Stromal cell of bone marrow (primary cell): ENCODE results near the gene DLGAP1.

Experiments
- DNase-seq: peaks from one replicate; pipeline ENCODE4 v3.0.0-alpha.2; 2012; ENCODE audit warnings: low read depth

The DLGAP1 gene

GRCh38 chr18:3466872-3467271 lies 988.2 kb downstream of the DLGAP1 start:
- no peak for DNase-seq

DNA sequence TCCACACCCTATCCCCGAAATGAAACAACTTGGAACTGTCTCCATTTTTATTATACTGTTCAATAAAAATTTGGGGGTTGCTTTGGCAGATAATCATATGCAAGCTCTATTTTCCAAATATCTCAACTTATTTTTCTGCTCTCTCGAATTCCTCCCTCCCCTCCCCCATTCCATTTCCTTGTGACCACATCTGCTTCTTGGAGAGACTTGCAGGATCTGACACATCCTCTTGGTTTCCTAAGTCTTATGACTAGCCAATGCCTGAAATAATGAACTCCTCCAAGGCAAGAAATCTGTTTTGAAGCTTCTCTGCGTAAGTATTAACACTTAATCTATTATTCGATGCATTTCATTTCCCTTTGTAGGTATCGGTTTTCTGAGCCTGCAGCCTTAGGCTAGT lies 989.1 kb downstream of the DLGAP1 start:
- peak; percentile 87 for DNase-seq

DNA sequence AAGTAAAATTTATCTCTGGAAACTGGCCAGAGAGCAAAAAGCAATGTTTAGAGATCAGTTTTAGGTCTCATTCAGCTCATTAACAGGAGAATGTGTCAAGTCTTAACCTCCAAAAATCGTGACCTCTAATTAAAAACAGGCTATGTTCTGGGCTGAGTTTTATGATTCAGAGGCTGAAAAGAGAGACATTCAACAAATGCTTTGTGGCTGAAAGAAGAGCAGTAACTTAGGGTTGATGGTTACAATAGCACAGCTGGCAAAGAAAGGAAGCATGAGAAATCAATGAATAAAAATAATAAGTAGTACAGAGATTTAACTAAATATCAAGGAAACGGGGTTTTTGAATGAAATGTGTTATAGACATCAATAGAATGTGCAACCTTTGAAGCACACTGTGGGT lies 992.1 kb downstream of the DLGAP1 start:
- DNase-seq, result no peak

DNA sequence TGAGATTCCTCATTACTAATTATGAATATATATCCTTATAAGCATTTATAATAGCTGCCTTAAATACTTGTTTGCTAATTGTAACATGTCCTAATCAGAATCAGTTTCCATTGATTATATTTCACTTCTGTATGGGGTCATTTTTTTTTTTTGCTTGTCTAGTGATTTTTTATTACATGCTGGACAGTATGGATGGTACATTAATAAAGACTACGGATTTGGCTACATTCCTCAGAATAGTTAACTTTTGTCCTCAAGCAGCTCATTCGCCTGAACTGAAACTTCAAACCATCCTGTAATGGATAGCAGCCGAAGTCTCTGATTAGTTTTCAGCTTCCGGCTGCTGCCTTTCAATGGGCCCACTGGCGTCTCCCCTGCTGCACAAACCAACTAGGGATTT lies 993.4 kb downstream of the DLGAP1 start:
- no peak for DNase-seq

- no peak for DNase-seq
Measured at GRCh38 chr18:3460823-3461398, 994.2 kb downstream of the DLGAP1 start.

DNA sequence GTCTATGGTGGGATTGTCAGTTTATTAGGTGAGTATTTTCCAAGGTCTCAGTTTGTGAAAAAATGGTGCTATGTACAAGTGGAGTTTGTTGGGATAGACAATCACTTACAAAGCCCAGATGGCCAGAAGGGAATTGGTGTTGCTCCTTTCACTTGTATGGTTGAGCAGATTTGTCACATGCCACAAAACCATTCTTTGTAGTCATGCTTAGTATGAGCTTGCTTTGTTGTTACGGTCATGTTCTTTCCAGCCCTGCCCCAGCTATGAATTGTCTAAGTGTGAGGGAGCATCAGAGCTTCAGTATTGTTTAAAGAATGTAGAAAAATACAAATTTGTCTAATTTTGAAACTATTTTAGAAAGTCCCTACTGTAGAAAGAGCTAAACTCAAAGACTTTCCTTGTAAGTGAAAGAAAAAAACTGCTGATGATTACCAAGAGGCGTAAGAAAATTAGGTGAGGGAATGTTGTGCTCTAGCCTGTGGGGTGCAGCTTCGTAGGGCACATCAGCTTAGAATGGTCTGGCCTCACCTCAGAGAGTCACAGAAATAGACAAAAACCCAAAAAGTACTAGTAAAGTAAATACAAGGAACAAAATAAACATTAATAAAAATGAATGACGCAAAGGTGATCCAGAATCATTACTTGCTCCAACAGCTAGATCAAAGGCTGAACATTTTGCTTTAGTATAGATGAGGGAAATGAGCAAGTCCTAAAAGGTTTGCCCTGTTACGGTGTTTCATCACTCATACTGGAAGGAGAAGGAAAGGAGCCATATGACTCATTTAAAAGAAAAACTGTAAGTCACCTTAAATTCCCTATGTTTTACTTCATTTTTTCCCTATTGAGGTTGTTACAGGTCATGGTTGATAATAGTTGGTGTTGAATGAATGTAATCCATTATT lies 995.9 kb downstream of the DLGAP1 start:
- DNase-seq, result no peak

- no peak for DNase-seq
Measured at GRCh38 chr18:3458378-3458777, 996.7 kb downstream of the DLGAP1 start.

DNA sequence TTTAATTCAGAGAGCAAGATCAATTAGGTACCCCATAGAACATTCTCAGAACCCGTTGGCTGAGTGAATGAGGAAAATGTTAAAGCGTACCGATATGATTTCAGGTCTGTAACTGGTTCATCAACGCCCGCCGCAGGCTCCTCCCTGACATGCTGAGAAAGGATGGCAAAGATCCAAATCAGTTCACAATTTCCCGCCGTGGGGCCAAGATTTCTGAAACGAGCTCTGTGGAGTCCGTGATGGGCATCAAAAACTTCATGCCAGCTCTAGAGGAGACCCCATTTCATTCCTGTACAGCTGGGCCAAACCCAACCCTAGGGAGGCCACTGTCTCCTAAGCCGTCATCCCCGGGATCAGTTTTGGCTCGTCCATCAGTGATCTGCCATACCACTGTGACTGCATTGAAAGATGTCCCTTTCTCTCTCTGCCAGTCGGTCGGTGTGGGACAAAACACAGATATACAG lies 997.8 kb downstream of the DLGAP1 start:
- no peak for DNase-seq

- no peak for DNase-seq
Measured at GRCh38 chr18:3456686-3457069, 998.4 kb downstream of the DLGAP1 start.

GRCh38 chr18:3455907-3456685 lies 999.0 kb downstream of the DLGAP1 start:
- no peak for DNase-seq

GRCh38 chr18:3455090-3455635 lies 999.9 kb downstream of the DLGAP1 start:
- no peak for DNase-seq

GRCh38 chr18:3454365-3455089 lies 1000.6 kb downstream of the DLGAP1 start:
- DNase-seq, result no peak

DNA sequence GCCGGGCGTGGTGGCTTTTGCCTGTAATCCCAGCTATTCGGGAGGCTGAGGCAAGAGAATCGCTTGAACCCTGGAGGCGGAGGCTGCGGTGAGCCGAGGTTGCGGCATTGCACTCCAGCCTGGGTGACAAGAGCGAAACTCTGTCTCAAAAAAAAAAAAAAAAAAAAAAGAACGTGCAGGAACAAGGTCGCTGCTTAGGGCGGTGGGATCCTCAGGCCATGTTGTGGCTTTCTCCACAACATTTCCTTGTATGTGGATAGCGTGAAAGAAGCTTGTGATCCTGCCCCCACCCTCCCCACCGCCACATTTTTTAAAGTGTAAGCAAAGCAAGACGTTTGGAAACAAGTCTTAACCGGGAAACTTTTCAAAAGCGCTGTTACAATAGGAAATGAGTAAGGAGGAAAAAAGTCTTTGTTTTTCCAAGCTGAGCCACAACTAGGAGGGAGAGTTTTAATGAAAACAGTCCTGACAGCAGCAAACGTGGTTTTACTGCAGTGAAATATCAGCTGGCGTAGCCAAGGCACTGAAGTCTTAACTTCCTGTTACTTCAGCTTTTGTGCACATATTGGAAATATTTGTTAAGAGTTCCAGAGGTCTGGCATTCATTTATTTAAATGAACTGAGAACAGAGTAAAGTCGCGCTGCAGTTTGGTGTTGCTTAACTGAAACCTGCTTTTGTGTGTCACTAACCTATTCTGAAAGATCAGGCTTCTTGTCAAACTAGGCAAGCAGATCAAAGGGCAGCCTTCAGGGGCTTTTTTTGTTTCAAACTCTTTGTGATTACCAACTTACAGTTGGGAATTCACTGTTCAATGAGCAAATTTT lies 1001.4 kb downstream of the DLGAP1 start:
- peak; percentile 98 for DNase-seq

DNA sequence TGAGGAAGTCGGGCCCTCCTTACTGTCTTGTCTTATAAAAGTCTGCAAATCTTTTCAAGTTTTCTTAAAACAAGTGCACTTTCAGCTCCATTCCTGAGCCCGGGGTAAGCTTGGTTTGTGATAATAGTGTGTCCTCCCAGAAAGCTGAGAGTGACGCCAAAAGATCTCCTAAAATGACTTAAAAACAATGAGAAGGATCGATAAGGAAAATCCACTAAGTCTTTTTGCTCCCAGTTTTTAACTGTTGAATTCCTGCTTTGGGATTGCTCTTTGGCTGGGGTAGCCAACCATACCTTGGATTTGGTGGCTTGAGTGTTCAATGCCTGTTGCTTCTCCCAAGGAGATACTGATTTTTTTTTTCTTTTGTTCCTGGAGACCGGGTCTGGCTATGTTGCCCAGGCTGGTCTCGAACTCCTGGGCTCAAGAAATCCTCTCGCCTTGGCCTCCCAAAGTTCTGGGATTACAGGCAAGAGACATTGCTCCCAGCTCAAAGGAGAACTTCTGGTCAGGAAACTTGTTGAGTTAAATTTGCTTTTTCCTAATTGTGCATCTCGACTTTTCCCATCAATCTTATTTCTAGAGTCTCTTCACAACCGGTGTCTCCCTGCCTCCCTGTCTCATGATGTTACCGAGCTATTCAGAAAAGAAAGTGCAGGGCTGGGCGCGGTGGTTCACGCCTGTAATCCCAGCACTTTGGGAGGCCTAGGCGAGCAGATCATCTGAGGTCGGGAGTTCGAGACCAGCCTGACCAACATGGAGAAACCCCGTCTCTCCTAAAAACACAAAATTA lies 1002.2 kb downstream of the DLGAP1 start:
- no peak for DNase-seq

GRCh38 chr18:3451989-3452749 lies 1002.9 kb downstream of the DLGAP1 start:
- no peak for DNase-seq

GRCh38 chr18:3451183-3451988 lies 1003.7 kb downstream of the DLGAP1 start:
- peak; percentile 89 for DNase-seq

- no peak for DNase-seq
Measured at GRCh38 chr18:3450799-3451182, 1004.3 kb downstream of the DLGAP1 start.

DNA sequence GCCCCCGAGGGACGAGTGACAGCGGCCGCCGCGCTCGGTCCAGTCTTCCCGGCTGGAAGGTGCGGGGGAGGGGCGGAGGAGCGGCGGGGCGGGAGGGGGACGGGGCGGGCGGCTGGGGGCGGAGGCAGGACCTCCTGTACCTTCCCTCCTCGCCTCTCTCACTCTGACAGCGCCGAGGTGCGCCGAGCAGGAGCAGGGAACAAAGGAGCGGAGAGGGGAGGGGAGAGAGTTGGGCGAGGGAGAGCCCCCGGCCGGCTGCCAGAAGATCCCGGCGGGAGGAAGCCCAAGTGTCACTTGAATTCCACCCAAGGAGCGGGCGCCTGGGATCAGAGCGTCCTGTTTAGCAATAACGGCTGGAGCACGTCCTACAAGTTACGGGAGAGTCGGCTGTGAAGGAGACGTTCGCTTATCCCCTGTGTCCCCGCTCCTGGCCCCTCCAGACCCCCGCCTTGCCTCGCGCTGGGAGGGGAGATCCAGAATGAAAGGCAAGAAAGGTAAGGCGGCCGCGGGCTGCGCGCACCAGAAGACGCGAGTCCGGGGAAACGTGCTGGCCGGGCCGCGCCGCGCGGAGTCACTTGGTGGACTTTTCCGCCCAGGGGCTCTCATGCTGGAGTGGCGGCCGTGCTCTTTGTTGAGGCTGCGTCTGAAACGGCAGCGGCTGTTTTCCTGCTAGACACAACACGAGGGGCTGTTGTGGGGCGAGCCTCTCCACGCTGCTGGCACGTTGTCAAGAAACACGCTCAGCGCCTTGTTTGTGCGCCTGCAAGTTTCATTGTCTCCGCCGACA lies 1004.9 kb downstream of the DLGAP1 start, which contains the start of gene TGIF1:
TSS of gene TGIF1 (plus strand) at position 161 of the 787 bp plus-strand sequence. CDS start at position 479, 318 bp downstream.
- DNase-seq, result peak; percentile 57
